ENCODE results near the gene APAF1. TPM values are rescaled to one million over a fixed set of nuclear protein-coding genes. Genes with fewer than 3 reads are reported as not detected.

The APAF1 gene
- total and polyA plus RNA-seq, 2 of the 13 experiments (the other 11 are each of a cell fraction or from before 2014, with no cell fraction given), result 6.0 to 13.0 TPM

- TF ChIP-seq HOXD1 (CRISPR knock-in tag; IDR thresholded peaks at IDR 0.05) (peak; percentile 27; the same call in 1 of the 2 replicates), ONECUT2 (CRISPR knock-in tag; IDR thresholded peaks at IDR 0.05) (no peak), FOXC1 (CRISPR knock-in tag; IDR thresholded peaks at IDR 0.05; ENCODE audit: borderline replicate concordance) (no peak), RFXANK (CRISPR knock-in tag; IDR thresholded peaks at IDR 0.05) (no peak), KDM1A (CRISPR knock-in tag; IDR thresholded peaks at IDR 0.05) (no peak), TOE1 (CRISPR knock-in tag; IDR thresholded peaks at IDR 0.05) (no peak), KLF15 (CRISPR knock-in tag; IDR thresholded peaks at IDR 0.05; ENCODE audit: borderline replicate concordance) (no peak), ZNF547 (CRISPR knock-in tag; IDR thresholded peaks at IDR 0.05) (0 out of 2 replicates have a peak, but pooled peaks have one; percentile 9), ZNF274 (CRISPR knock-in tag; IDR thresholded peaks at IDR 0.05) (no peak), ZNF737 (CRISPR knock-in tag; IDR thresholded peaks at IDR 0.05; ENCODE audit: borderline replicate concordance) (no peak), GPBP1L1 (CRISPR knock-in tag; IDR thresholded peaks at IDR 0.05) (no peak), NFE2L1 (CRISPR knock-in tag; IDR thresholded peaks at IDR 0.05; ENCODE audit: borderline replicate concordance) (peak; percentile 32; the same call in 1 of the 2 replicates), ZNF234 (CRISPR knock-in tag; conservative IDR thresholded peaks at IDR 0.05) (no peak), AKAP8 (CRISPR knock-in tag; IDR thresholded peaks at IDR 0.05) (no peak; the same call in 1 of the 2 replicates), HDAC6 (IDR thresholded peaks at IDR 0.05; ENCODE audit: low read depth, low read length) (no peak), ZNF383 (CRISPR knock-in tag; IDR thresholded peaks at IDR 0.05; ENCODE audit: borderline replicate concordance) (no peak), SNAI1 (CRISPR knock-in tag; IDR thresholded peaks at IDR 0.05; ENCODE audit: borderline replicate concordance) (no peak), GLMP (CRISPR knock-in tag; IDR thresholded peaks at IDR 0.05; ENCODE audit: borderline replicate concordance) (no peak), MIER3 (CRISPR knock-in tag; IDR thresholded peaks at IDR 0.05; ENCODE audit: borderline replicate concordance) (no peak; the same call in 1 of the 2 replicates), PLSCR1 (CRISPR knock-in tag; IDR thresholded peaks at IDR 0.05; ENCODE audit: borderline replicate concordance) (no peak), PHF20 (CRISPR knock-in tag; IDR thresholded peaks at IDR 0.05) (peak; percentile 55), ZNF616 (CRISPR knock-in tag; IDR thresholded peaks at IDR 0.05; ENCODE audit: low read depth) (no peak), TRIM22 (IDR thresholded peaks at IDR 0.05) (no peak), ZSCAN25 (CRISPR knock-in tag; IDR thresholded peaks at IDR 0.05) (no peak), DDIT3 (CRISPR knock-in tag; IDR thresholded peaks at IDR 0.05) (no peak), CHD2 (IDR thresholded peaks at IDR 0.05; ENCODE audit: low read depth, low read length) (no peak), ZNF44 (CRISPR knock-in tag; IDR thresholded peaks at IDR 0.05) (no peak), TEF (CRISPR knock-in tag; IDR thresholded peaks at IDR 0.05) (no peak), KAT2B (IDR thresholded peaks at IDR 0.05; ENCODE audit: borderline replicate concordance, low read depth, low read length) (no peak)
Observed at GRCh38 chr12:98644433-98644711, 718 bp upstream of the APAF1 start (continued).
